ENCODE results near the gene CCDC85C. TPM values are rescaled to one million over a fixed set of nuclear protein-coding genes. Genes with fewer than 3 reads are reported as not detected.

Gene CCDC85C
- total RNA-seq, 2 donors from 2014 or later: 35.1 to 47.2 TPM

DNA sequence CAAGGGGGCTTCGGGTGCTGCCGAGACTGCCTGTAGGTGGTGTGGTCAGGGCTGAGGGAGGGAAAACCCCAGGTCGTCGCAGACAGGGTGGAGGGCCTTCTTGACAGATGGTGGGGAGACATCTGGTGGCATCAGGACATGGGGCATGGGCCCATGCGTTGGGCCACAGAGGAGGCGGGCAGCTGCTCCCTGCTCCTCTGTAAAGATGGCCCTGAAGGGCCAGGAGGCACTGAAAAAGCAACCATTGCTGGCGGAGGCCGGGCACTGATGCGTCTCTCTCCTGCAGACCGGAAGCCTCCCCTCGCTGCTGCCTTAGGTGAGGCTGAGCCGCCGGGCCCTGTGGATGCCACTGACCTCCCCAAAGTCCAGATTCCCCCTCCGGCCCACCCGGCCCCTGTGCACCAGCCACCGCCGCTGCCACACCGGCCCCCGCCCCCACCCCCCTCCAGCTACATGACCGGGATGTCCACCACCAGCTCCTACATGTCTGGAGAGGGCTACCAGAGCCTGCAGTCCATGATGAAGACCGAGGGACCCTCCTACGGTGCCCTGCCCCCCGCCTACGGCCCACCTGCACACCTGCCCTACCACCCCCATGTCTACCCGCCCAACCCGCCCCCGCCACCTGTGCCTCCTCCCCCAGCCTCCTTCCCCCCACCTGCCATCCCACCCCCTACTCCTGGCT, 94.0 kb downstream of the CCDC85C start:
- no peaks in the 10 kb centered on the region for H3K27me3 ChIP-seq (replicated peaks; ENCODE audit: insufficient read depth)
- H3K36me3 ChIP-seq: peaks cover 13 to 15% of the 10 kb centered on the region in 2 donors
- H3K4me1 ChIP-seq (replicated peaks): no peaks in the 10 kb centered on the region
- H3K27ac ChIP-seq: no peak overlapping the region
- H3K4me3 ChIP-seq: no peak overlapping the region
- DNase-seq (ENCODE audit: low spot score): no peak
- WGBS: 86% methylated on average over 25 of the region's 27 CpGs
- no peaks in the 10 kb centered on the region for H3K9me3 ChIP-seq
- intact Hi-C loops (cut with DNase I): loop anchor here (10.0 kb wide), 2 partner anchors 285 to 385 kb away; partner anchors contain the start of gene EML1
- TF ChIP-seq CTCF (IDR thresholded peaks at IDR 0.05) (no peak), POLR2A (IDR thresholded peaks at IDR 0.05) (no peak), POLR2AphosphoS5 (IDR thresholded peaks at IDR 0.05) (no peak)

DNA sequence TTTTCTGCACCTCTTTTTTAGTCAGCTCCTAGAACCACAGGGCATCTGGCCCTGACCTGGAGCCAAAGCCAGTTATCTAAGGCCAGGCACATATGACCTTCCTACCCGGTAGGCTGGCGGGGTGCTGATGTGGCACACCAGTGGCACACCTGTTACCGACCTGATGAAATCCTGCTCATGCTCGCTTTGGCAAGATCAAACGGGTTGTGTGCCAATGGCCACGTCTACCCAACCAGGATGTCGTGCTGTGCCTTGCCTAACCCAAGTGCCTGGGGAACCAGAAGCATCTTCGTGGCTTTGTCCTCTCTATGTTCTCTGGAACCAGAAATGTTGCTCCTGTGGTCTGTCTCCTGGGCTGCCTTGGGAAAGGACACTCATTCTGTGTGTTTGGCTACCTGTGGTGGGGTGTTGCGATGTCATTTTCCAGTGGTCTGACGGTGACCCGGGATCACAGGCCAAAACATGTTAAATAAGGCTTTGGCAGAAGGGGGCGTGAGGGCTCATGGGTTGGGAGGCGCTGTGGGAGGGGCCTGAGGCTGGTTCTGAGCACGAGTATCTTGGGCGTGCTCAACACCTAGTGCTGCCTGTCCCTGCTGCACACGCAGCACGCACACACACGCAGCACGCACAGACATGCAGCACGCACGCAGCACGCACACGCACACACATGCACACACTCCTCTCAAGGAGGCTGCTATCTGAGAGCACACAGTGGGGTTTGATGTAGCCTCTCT, 94.9 kb downstream of the CCDC85C start:
- WGBS: 72% methylated on average over 23 of the region's 23 CpGs

DNA sequence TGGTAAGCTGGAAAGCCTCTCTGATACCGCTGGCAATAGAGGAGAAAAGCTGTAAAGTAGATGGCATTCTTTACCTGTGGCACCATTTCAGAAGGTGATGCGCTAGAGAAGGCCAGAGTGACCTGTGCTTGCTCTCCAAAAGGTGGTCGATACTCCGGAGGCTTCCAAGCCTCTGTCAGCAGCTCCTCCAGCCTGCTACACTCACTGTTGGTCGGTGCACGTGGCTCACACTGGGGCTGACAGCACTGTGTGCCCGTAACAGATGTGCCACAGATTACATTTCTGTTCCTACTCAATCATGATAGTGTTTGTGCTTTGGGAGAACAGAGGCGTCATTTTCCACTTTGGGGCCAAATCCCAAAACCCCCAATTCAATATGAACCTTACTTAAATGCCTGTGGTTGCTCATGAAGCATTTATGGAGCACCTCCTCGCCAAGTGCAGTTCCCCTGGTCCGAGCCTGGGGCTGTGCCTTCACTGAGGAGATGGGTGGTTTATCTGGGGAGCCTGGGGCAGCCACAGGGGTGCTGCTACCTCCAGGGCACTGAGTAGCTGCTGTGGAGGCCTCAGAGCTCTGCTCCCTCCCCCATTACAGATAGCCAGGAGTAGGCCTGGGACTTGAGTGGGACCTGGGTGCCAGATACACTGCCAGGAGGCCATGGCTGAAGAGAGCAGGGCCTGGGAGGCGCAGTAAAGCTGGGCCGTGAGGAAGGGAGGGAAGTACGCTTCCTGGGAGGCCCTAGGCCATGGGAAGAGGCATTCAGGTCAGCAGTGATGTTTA, 96.0 kb downstream of the CCDC85C start:
- Histone ChIP-seq H3K9me3 (no peaks in the 10 kb centered on the region), H3K27me3 (replicated peaks; ENCODE audit: insufficient read depth) (no peaks in the 10 kb centered on the region), H3K36me3 (peaks cover 16 to 17% of the 10 kb centered on the region in 2 donors), H3K4me3 (no peak overlapping the region), H3K27ac (no peak overlapping the region), H3K4me1 (replicated peaks) (no peaks in the 10 kb centered on the region)
- DNase-seq (ENCODE audit: low spot score): no peak
- 86% methylated on average over 13 of the region's 13 CpGs for WGBS
- TF ChIP-seq POLR2A (IDR thresholded peaks at IDR 0.05): no peak
- no peak for TF ChIP-seq POLR2AphosphoS5 (IDR thresholded peaks at IDR 0.05)
- no peak for TF ChIP-seq CTCF (IDR thresholded peaks at IDR 0.05)
- intact Hi-C loops (cut with DNase I): no loop called here

More for the DNA sequence above, 94.9 kb downstream of the CCDC85C start:
- intact Hi-C loops (cut with DNase I): no loop called here
- TF ChIP-seq POLR2AphosphoS5 (IDR thresholded peaks at IDR 0.05): no peak
- no peak for TF ChIP-seq POLR2A (IDR thresholded peaks at IDR 0.05)
- TF ChIP-seq CTCF (IDR thresholded peaks at IDR 0.05): no peak
- H3K4me1 ChIP-seq (replicated peaks): no peaks in the 10 kb centered on the region
- H3K27me3 ChIP-seq (replicated peaks; ENCODE audit: insufficient read depth): no peaks in the 10 kb centered on the region
- no peak for DNase-seq (ENCODE audit: low spot score)
- no peak overlapping the region for H3K4me3 ChIP-seq
- no peak overlapping the region for H3K27ac ChIP-seq
- H3K9me3 ChIP-seq: no peaks in the 10 kb centered on the region
- peaks cover 9 to 15% of the 10 kb centered on the region in 2 donors for H3K36me3 ChIP-seq

DNA sequence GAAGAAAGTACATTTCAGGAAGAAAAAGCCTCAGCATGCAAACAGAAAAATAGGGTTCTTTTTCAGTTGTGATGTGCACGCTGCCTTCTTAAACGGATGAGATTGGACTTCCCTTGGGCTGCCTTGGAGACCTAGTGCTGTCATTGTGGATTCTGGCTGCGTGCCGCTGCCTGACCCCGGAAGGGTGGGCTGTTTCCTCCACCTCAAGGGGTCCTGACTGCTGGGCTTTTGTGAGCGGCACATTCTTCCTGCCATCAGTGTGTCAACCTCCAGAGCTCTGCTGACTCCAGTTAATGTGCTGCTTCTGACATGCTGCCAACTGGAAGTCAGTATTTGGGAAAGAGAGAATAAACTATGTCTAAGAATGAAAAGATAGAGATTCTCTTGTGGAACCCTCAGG, 97.7 kb downstream of the CCDC85C start:
- peaks cover 21 to 23% of the 10 kb centered on the region in 2 donors for H3K36me3 ChIP-seq
- TF ChIP-seq POLR2A (IDR thresholded peaks at IDR 0.05): no peak
- no peak for TF ChIP-seq CTCF (IDR thresholded peaks at IDR 0.05)
- no peak for TF ChIP-seq POLR2AphosphoS5 (IDR thresholded peaks at IDR 0.05)
- no peaks in the 10 kb centered on the region for H3K27me3 ChIP-seq (replicated peaks; ENCODE audit: insufficient read depth)
- H3K9me3 ChIP-seq: no peaks in the 10 kb centered on the region
- intact Hi-C loops (cut with DNase I): no loop called here
- DNase-seq (ENCODE audit: low spot score): no peak
- no peak overlapping the region for H3K27ac ChIP-seq
- no peak overlapping the region for H3K4me3 ChIP-seq
- no peaks in the 10 kb centered on the region for H3K4me1 ChIP-seq (replicated peaks)
- 88% methylated on average over 6 of the region's 6 CpGs for WGBS

Measured in prostate gland (tissue), 2 donors.